Fibroblast of lung (primary cell): ENCODE results near the gene RAB34.

ENCODE experiments used
- CTCF ChIP-seq, 2 donors: IDR thresholded peaks in 1 of 2; conservative IDR thresholded peaks in 1 of 2; 1 replicate in 1 of 2; 2 replicates in 1 of 2; pipeline ENCODE4 v1.5.1; 2011 to 2012; ENCODE audit warnings: low read length in 2 of 2, control low read depth in 1 of 2, inconsistent platforms in 1 of 2, low read depth in 1 of 2, mild to moderate bottlenecking in 1 of 2
- EZH2 ChIP-seq: IDR thresholded peaks from 2 replicates; pipeline ENCODE4 v1.5.1; 2012; ENCODE audit warnings: low read length, control low read depth, mild to moderate bottlenecking; ENCODE audit errors: missing control alignments

DNA sequence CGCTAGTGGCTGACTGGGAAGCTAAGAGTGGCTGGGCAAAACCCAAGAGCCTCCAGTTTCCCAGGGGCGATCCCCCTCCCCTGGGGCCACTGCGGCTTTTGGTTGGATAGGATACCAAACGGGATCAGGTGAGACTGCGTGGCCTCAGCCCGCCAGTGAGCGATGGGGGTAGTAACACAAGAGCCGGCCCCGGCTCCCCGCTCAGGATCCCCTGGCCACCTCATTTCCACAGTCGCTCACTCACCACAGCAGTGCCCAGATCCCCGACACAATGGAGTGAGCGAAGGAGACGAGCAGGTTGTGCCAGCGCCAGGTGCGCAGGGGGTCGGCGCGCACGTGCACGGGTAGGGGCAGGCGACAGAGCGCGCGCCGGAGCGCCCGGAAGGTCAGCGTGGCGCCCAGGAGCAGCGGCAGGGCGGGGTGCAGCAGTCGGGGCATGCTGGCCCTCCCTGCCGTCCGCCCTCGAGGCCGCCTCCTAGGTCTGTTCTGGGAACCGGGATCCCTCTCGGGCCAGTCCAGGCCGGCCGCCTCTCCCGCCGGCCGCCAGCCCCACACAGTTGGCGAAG, 8.1 kb upstream of the RAB34 start:
- TF ChIP-seq CTCF (conservative IDR thresholded peaks at IDR 0.05 in 1 of 2, IDR thresholded peaks at IDR 0.05 in 1 of 2; ENCODE audit: low read depth in 1 of 2, low read length in 2 of 2): no peak
- no peak for TF ChIP-seq EZH2
